ENCODE data around the gene IZUMO4.

The IZUMO4 gene

GRCh38 chr19:2115324-2115723 is 18.6 kb downstream of the IZUMO4 start:
- H3K36me3 Mint-ChIP-seq (ENCODE audit: low read depth): peaks cover 100% of the 10 kb centered on the region
- H3K9me3 Mint-ChIP-seq: no peaks in the 10 kb centered on the region
- intact Hi-C loops (cut with micrococcal nuclease): no loop called here
- H3K4me1 Mint-ChIP-seq (ENCODE audit: low read depth): no peaks in the 10 kb centered on the region
- H3K4me3 Mint-ChIP-seq: no peak overlapping the region
- no peak overlapping the region for H3K27ac Mint-ChIP-seq
- H3K27me3 Mint-ChIP-seq: no peaks in the 10 kb centered on the region

- no peak overlapping the region for H3K27ac Mint-ChIP-seq
- no peaks in the 10 kb centered on the region for H3K9me3 Mint-ChIP-seq
- no peaks in the 10 kb centered on the region for H3K27me3 Mint-ChIP-seq
- H3K4me1 Mint-ChIP-seq (ENCODE audit: low read depth): no peaks in the 10 kb centered on the region
- peaks cover 100% of the 10 kb centered on the region for H3K36me3 Mint-ChIP-seq (ENCODE audit: low read depth)
- no peak overlapping the region for H3K4me3 Mint-ChIP-seq
- intact Hi-C loops (cut with micrococcal nuclease): no loop called here
Observed at GRCh38 chr19:2115911-2116426, 19.3 kb downstream of the IZUMO4 start.

- no peak overlapping the region for H3K4me3 Mint-ChIP-seq
- H3K4me1 Mint-ChIP-seq (ENCODE audit: low read depth): no peaks in the 10 kb centered on the region
- no peaks in the 10 kb centered on the region for H3K27me3 Mint-ChIP-seq
- intact Hi-C loops (cut with micrococcal nuclease): no loop called here
- H3K27ac Mint-ChIP-seq: no peak overlapping the region
- peaks cover 100% of the 10 kb centered on the region for H3K36me3 Mint-ChIP-seq (ENCODE audit: low read depth)
- no peaks in the 10 kb centered on the region for H3K9me3 Mint-ChIP-seq
Observed at GRCh38 chr19:2116507-2116906, 19.8 kb downstream of the IZUMO4 start.

GRCh38 chr19:2117215-2117960 is 20.7 kb downstream of the IZUMO4 start:
- Mint-ChIP-seq H3K4me3 (no peak overlapping the region), H3K4me1 (ENCODE audit: low read depth) (no peaks in the 10 kb centered on the region), H3K27ac (no peak overlapping the region), H3K27me3 (no peaks in the 10 kb centered on the region), H3K36me3 (ENCODE audit: low read depth) (peaks cover 100% of the 10 kb centered on the region), H3K9me3 (no peaks in the 10 kb centered on the region)
- intact Hi-C loops (cut with micrococcal nuclease): no loop called here

- Mint-ChIP-seq H3K36me3 (ENCODE audit: low read depth) (peaks cover 100% of the 10 kb centered on the region), H3K4me1 (ENCODE audit: low read depth) (no peaks in the 10 kb centered on the region), H3K27ac (no peak overlapping the region), H3K4me3 (no peak overlapping the region), H3K27me3 (no peaks in the 10 kb centered on the region), H3K9me3 (no peaks in the 10 kb centered on the region)
- intact Hi-C loops (cut with micrococcal nuclease): no loop called here
Observed at GRCh38 chr19:2118438-2118837, 21.7 kb downstream of the IZUMO4 start.

- Mint-ChIP-seq H3K36me3 (ENCODE audit: low read depth) (peaks cover 100% of the 10 kb centered on the region), H3K27ac (no peak overlapping the region), H3K4me1 (ENCODE audit: low read depth) (no peaks in the 10 kb centered on the region), H3K9me3 (no peaks in the 10 kb centered on the region), H3K27me3 (no peaks in the 10 kb centered on the region), H3K4me3 (no peak overlapping the region)
- intact Hi-C loops (cut with micrococcal nuclease): no loop called here
Observed at GRCh38 chr19:2119921-2120785, 23.4 kb downstream of the IZUMO4 start.

GRCh38 chr19:2120821-2121220 is 24.1 kb downstream of the IZUMO4 start:
- Mint-ChIP-seq H3K9me3 (no peaks in the 10 kb centered on the region), H3K4me3 (no peak overlapping the region), H3K36me3 (ENCODE audit: low read depth) (peaks cover 100% of the 10 kb centered on the region), H3K4me1 (ENCODE audit: low read depth) (no peaks in the 10 kb centered on the region), H3K27ac (no peak overlapping the region), H3K27me3 (no peaks in the 10 kb centered on the region)
- intact Hi-C loops (cut with micrococcal nuclease): no loop called here

- no peaks in the 10 kb centered on the region for H3K27me3 Mint-ChIP-seq
- H3K9me3 Mint-ChIP-seq: no peaks in the 10 kb centered on the region
- no peak overlapping the region for H3K27ac Mint-ChIP-seq
- intact Hi-C loops (cut with micrococcal nuclease): no loop called here
- H3K36me3 Mint-ChIP-seq (ENCODE audit: low read depth): peaks cover 100% of the 10 kb centered on the region
- H3K4me1 Mint-ChIP-seq (ENCODE audit: low read depth): no peaks in the 10 kb centered on the region
- no peak overlapping the region for H3K4me3 Mint-ChIP-seq
Observed at GRCh38 chr19:2121416-2122051, 24.8 kb downstream of the IZUMO4 start.

GRCh38 chr19:2122251-2122650 is 25.5 kb downstream of the IZUMO4 start:
- H3K4me1 Mint-ChIP-seq (ENCODE audit: low read depth): no peaks in the 10 kb centered on the region
- H3K27ac Mint-ChIP-seq: no peak overlapping the region
- intact Hi-C loops (cut with micrococcal nuclease): no loop called here
- peaks cover 100% of the 10 kb centered on the region for H3K36me3 Mint-ChIP-seq (ENCODE audit: low read depth)
- H3K27me3 Mint-ChIP-seq: no peaks in the 10 kb centered on the region
- H3K4me3 Mint-ChIP-seq: no peak overlapping the region
- H3K9me3 Mint-ChIP-seq: no peaks in the 10 kb centered on the region

GRCh38 chr19:2122982-2123381 is 26.3 kb downstream of the IZUMO4 start:
- H3K4me1 Mint-ChIP-seq (ENCODE audit: low read depth): no peaks in the 10 kb centered on the region
- H3K36me3 Mint-ChIP-seq (ENCODE audit: low read depth): peaks cover 100% of the 10 kb centered on the region
- H3K4me3 Mint-ChIP-seq: no peak overlapping the region
- H3K9me3 Mint-ChIP-seq: no peaks in the 10 kb centered on the region
- intact Hi-C loops (cut with micrococcal nuclease): no loop called here
- H3K27me3 Mint-ChIP-seq: no peaks in the 10 kb centered on the region
- no peak overlapping the region for H3K27ac Mint-ChIP-seq

GRCh38 chr19:2123682-2124387 is 27.1 kb downstream of the IZUMO4 start:
- Mint-ChIP-seq H3K4me3 (no peak overlapping the region), H3K4me1 (ENCODE audit: low read depth) (no peaks in the 10 kb centered on the region), H3K36me3 (ENCODE audit: low read depth) (peaks cover 98% of the 10 kb centered on the region), H3K27ac (no peak overlapping the region), H3K9me3 (no peaks in the 10 kb centered on the region), H3K27me3 (no peaks in the 10 kb centered on the region)
- intact Hi-C loops (cut with micrococcal nuclease): no loop called here

- H3K27me3 Mint-ChIP-seq: no peaks in the 10 kb centered on the region
- peaks cover 98% of the 10 kb centered on the region for H3K36me3 Mint-ChIP-seq (ENCODE audit: low read depth)
- no peak overlapping the region for H3K4me3 Mint-ChIP-seq
- H3K9me3 Mint-ChIP-seq: no peaks in the 10 kb centered on the region
- H3K27ac Mint-ChIP-seq: no peak overlapping the region
- intact Hi-C loops (cut with micrococcal nuclease): no loop called here
- no peaks in the 10 kb centered on the region for H3K4me1 Mint-ChIP-seq (ENCODE audit: low read depth)
Observed at GRCh38 chr19:2126879-2127518, 30.3 kb downstream of the IZUMO4 start.

- H3K27ac Mint-ChIP-seq: no peak overlapping the region
- intact Hi-C loops (cut with micrococcal nuclease): no loop called here
- no peaks in the 10 kb centered on the region for H3K4me1 Mint-ChIP-seq (ENCODE audit: low read depth)
- H3K4me3 Mint-ChIP-seq: no peak overlapping the region
- H3K36me3 Mint-ChIP-seq (ENCODE audit: low read depth): peaks cover 98% of the 10 kb centered on the region
- no peaks in the 10 kb centered on the region for H3K27me3 Mint-ChIP-seq
- no peaks in the 10 kb centered on the region for H3K9me3 Mint-ChIP-seq
Observed at GRCh38 chr19:2127758-2128157, 31.0 kb downstream of the IZUMO4 start.

All from dendritic cell treated with granulocyte-macrophage colony-stimulating factor and Interleukin-4, amounts not matched to agents 40 ng/mL and 50 ng/mL, for 4 days (primary cell).